ENCODE data around the gene MYLK4.

The MYLK4 gene

GRCh38 chr6:2624177-2624576, 126.5 kb downstream of the MYLK4 start:
- no peak for DNase-seq

- DNase-seq: no peak
Observed at GRCh38 chr6:2623295-2623694, 127.4 kb downstream of the MYLK4 start.

- no peak for DNase-seq
Observed at GRCh38 chr6:2622671-2623070, 128.1 kb downstream of the MYLK4 start.

- DNase-seq: no peak
Observed at GRCh38 chr6:2619651-2620050, 131.1 kb downstream of the MYLK4 start.

GRCh38 chr6:2617729-2618128, 133.0 kb downstream of the MYLK4 start:
- DNase-seq: no peak

- DNase-seq: no peak
Observed at GRCh38 chr6:2616811-2617210, 133.9 kb downstream of the MYLK4 start.

GRCh38 chr6:2615251-2615650, 135.5 kb downstream of the MYLK4 start:
- DNase-seq: no peak

- no peak for DNase-seq
Observed at GRCh38 chr6:2614846-2615245, 135.9 kb downstream of the MYLK4 start.

GRCh38 chr6:2614155-2614554, 136.6 kb downstream of the MYLK4 start:
- DNase-seq: no peak

All from NCI-H82 (cell line).